Mesenchymal stem cell (in vitro differentiated cells and primary cell): Measurements from ENCODE around the gene SPEN.

Experiments used
- DNase-seq: peaks from one replicate; pipeline ENCODE4 v3.0.0-alpha.2; 2013
- H2AFZ ChIP-seq: one replicate; pipeline ENCODE4 v1.6.1; 2013; ENCODE audit warnings: low read depth, mild to moderate bottlenecking, control low read depth, inconsistent platforms, low read length, moderate library complexity
- H2AK5ac ChIP-seq: 2 replicates; pipeline ENCODE4 v1.6.1; 2013; ENCODE audit warnings: low read length, moderate library complexity, mild to moderate bottlenecking, inconsistent platforms; ENCODE audit not compliant: severe bottlenecking
- H2BK120ac ChIP-seq: one replicate; pipeline ENCODE4 v1.6.1; 2013; ENCODE audit warnings: low read depth, mild to moderate bottlenecking, inconsistent platforms, low read length, moderate library complexity
- H2BK12ac ChIP-seq, 2 experiments: one replicate each; pipeline ENCODE4 v1.6.1; 2013; ENCODE audit warnings: inconsistent platforms in 2 of 2, low read length in 2 of 2, mild to moderate bottlenecking in 2 of 2, moderate library complexity in 2 of 2, control low read depth in 1 of 2
- H2BK15ac ChIP-seq: one replicate; pipeline ENCODE4 v1.6.1; 2013; ENCODE audit warnings: mild to moderate bottlenecking, low read depth, inconsistent platforms; ENCODE audit not compliant: poor library complexity, severe bottlenecking
- H2BK5ac ChIP-seq: 2 replicates; pipeline ENCODE4 v1.6.1; 2013; ENCODE audit warnings: low read depth, mild to moderate bottlenecking, low read length, control low read depth, inconsistent platforms; ENCODE audit not compliant: poor library complexity, severe bottlenecking
- H3K14ac ChIP-seq, 2 experiments: one replicate each; pipeline ENCODE4 v1.6.1; 2013; ENCODE audit warnings: inconsistent platforms in 2 of 2, low read length in 2 of 2, control low read depth in 1 of 2, mild to moderate bottlenecking in 1 of 2, moderate library complexity in 1 of 2
- H3K18ac ChIP-seq, 2 experiments: one replicate each; pipeline ENCODE4 v1.6.1; 2013; ENCODE audit warnings: inconsistent platforms in 2 of 2, low read length in 2 of 2, control low read depth in 1 of 2, low read depth in 1 of 2, mild to moderate bottlenecking in 1 of 2
- H3K23ac ChIP-seq, 2 experiments: one replicate each; pipeline ENCODE4 v1.6.1; 2013; ENCODE audit warnings: inconsistent platforms in 2 of 2, low read length in 2 of 2, mild to moderate bottlenecking in 2 of 2, moderate library complexity in 2 of 2, control low read depth in 1 of 2
- H3K27ac ChIP-seq: 2 replicates; pipeline ENCODE4 v1.5.1; 2013; ENCODE audit warnings: mild to moderate bottlenecking, moderate library complexity, low read length, control low read depth, inconsistent platforms; ENCODE audit not compliant: poor library complexity, severe bottlenecking
- H3K27me3 ChIP-seq, 2 experiments: 2 replicates each; pipeline versions ENCODE4 v1.6.1 to v1.7.0; 2013; ENCODE audit warnings: low read length in 2 of 2, mild to moderate bottlenecking in 2 of 2, moderate library complexity in 2 of 2, control low read depth in 1 of 2, inconsistent platforms in 1 of 2; ENCODE audit not compliant: control insufficient read depth in 1 of 2, insufficient read depth in 1 of 2
- H3K36me3 ChIP-seq, 2 experiments: 2 replicates each; pipeline versions ENCODE4 v1.6.1 to v1.7.0; 2013; ENCODE audit warnings: low read length in 2 of 2, control low read depth in 1 of 2, inconsistent platforms in 1 of 2, low read depth in 1 of 2, mild to moderate bottlenecking in 1 of 2; ENCODE audit not compliant: insufficient read depth in 2 of 2, control insufficient read depth in 1 of 2
- H3K4ac ChIP-seq, 2 experiments: one replicate each; pipeline ENCODE4 v1.6.1; 2013; ENCODE audit warnings: inconsistent platforms in 2 of 2, low read length in 2 of 2, mild to moderate bottlenecking in 2 of 2, moderate library complexity in 2 of 2, control low read depth in 1 of 2, low read depth in 1 of 2
- H3K4me1 ChIP-seq: 2 replicates; pipeline ENCODE4 v1.6.1; 2013; ENCODE audit warnings: low read depth, low read length, control low read depth; ENCODE audit not compliant: control insufficient read depth, insufficient read depth
- H3K4me2 ChIP-seq: 2 replicates; pipeline ENCODE4 v1.6.1; 2013; ENCODE audit warnings: low read length, mild to moderate bottlenecking, inconsistent platforms; ENCODE audit not compliant: poor library complexity, severe bottlenecking
- H3K4me3 ChIP-seq, 2 experiments: 2 replicates each; pipeline versions ENCODE4 v1.5.1 to v1.7.0; 2013; ENCODE audit warnings: low read length in 2 of 2, mild to moderate bottlenecking in 2 of 2, control low read depth in 1 of 2, low read depth in 1 of 2; ENCODE audit not compliant: insufficient read depth in 1 of 2
- H3K79me1 ChIP-seq: replicated peaks from 2 replicates; pipeline ENCODE4 v1.6.1; 2013; ENCODE audit warnings: mild to moderate bottlenecking, control low read depth, low read length, inconsistent platforms; ENCODE audit not compliant: poor library complexity, severe bottlenecking
- H3K9ac ChIP-seq: 2 replicates; pipeline ENCODE4 v1.7.0; 2013; ENCODE audit warnings: mild to moderate bottlenecking, low read length, moderate library complexity
- H3K9me3 ChIP-seq: 2 replicates; pipeline ENCODE4 v1.7.0; 2013; ENCODE audit warnings: mild to moderate bottlenecking, low read length; ENCODE audit not compliant: control insufficient read depth
- H4K8ac ChIP-seq: one replicate; pipeline ENCODE4 v1.6.1; 2013; ENCODE audit warnings: inconsistent platforms, mild to moderate bottlenecking, low read length, moderate library complexity
- H4K91ac ChIP-seq: one replicate; pipeline ENCODE4 v1.6.1; 2013; ENCODE audit warnings: mild to moderate bottlenecking, low read length, inconsistent platforms
- WGBS: methylation state at CpG from one replicate; pipeline ENCODE4 v1.1.7; 2013; ENCODE audit warnings: mixed read lengths; 5-methylcytosine and 5-hydroxymethylcytosine counted together

The SPEN gene

DNA sequence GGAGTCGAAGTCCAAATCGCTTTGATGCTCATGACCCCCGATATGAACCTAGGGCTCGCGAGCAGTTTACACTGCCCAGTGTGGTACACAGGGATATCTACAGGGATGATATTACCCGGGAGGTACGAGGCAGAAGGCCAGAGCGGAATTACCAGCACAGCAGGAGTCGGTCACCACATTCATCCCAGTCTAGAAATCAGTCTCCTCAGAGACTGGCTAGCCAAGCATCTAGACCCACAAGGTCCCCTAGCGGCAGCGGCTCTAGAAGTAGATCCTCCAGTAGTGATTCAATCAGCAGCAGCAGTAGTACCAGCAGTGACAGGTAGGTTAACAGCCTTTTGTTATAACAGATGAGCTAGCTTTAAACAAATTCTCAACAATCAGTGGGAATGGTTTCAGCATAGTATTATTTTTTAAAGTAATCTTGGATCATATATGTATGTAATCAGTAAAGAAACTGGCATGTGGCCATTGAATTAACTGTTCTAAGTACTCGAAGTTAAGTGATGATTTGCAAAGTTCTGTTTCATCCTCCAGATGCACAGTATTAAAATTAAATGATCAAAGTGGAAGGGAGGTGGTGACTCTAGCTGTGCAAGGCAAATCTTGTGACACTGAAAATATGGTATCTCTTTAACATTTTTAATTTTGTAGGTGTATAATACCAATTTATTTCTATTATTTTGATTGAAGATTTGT, 29.0 kb downstream of the SPEN start:
- no peak overlapping the region for H3K4me2 ChIP-seq
- H2AK5ac ChIP-seq: no peak overlapping the region
- no peak overlapping the region for H2BK5ac ChIP-seq
- H2AFZ ChIP-seq: no peak overlapping the region
- H3K79me1 ChIP-seq: peaks cover 9% of the 10 kb centered on the region
- no peak overlapping the region for H3K4ac ChIP-seq
- H2BK15ac ChIP-seq: no peak overlapping the region
- 91% methylated on average over 11 of the region's 12 CpGs for WGBS
- H3K4me3 ChIP-seq: no peak overlapping the region
- no peak overlapping the region for H4K8ac ChIP-seq
- no peak overlapping the region for H3K18ac ChIP-seq
- no peak overlapping the region for H2BK12ac ChIP-seq
- no peak overlapping the region for H3K23ac ChIP-seq
- peaks cover 2% of the 10 kb centered on the region for H3K4me1 ChIP-seq
- H4K91ac ChIP-seq: no peak overlapping the region
- H2BK120ac ChIP-seq: no peak overlapping the region
- no peak overlapping the region for H3K14ac ChIP-seq
- DNase-seq: peak; percentile 55
- no peaks in the 10 kb centered on the region for H3K27me3 ChIP-seq
- H3K9me3 ChIP-seq: no peaks in the 10 kb centered on the region
- no peak overlapping the region for H3K9ac ChIP-seq
- H3K27ac ChIP-seq: no peak overlapping the region
- peaks cover 17 to 38% of the 10 kb centered on the region in 2 experiments for H3K36me3 ChIP-seq

DNA sequence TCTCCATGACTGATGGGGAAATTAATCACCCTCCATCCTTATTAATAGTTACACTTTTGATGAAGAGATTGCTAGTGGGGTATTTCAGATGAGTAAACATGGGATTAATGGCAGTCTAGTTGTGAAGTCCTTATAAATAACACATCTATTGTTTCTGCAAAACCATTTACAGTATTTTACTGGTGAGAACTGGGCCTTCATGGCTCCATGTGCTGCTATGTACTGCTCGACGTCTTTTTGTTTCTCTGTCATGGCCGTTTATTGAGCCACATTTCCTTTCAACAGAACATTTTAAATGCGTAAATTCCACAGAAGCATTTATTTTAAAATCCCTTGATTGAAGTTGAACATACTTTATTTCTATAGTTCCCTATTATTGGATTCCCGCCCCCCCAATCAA, 34.5 kb downstream of the SPEN start:
- Histone ChIP-seq H2BK5ac (no peak overlapping the region), H4K8ac (no peak overlapping the region), H2AFZ (no peak overlapping the region), H3K9me3 (no peaks in the 10 kb centered on the region), H3K79me1 (peaks cover 9% of the 10 kb centered on the region), H3K27ac (no peak overlapping the region), H2BK15ac (no peak overlapping the region), H3K4me2 (no peak overlapping the region), H3K4ac (no peak overlapping the region), H3K18ac (no peak overlapping the region), H3K14ac (no peak overlapping the region), H2BK120ac (no peak overlapping the region), H3K9ac (no peak overlapping the region), H3K4me1 (peaks cover 12% of the 10 kb centered on the region), H2BK12ac (no peak overlapping the region), H3K23ac (no peak overlapping the region), H3K36me3 (peaks cover 7 to 9% of the 10 kb centered on the region in 2 experiments), H3K27me3 (no peaks in the 10 kb centered on the region), H2AK5ac (no peak overlapping the region), H3K4me3 (no peak overlapping the region), H4K91ac (no peak overlapping the region)
- WGBS: 98% methylated on average over 4 of the region's 5 CpGs
- no peak for DNase-seq

DNA sequence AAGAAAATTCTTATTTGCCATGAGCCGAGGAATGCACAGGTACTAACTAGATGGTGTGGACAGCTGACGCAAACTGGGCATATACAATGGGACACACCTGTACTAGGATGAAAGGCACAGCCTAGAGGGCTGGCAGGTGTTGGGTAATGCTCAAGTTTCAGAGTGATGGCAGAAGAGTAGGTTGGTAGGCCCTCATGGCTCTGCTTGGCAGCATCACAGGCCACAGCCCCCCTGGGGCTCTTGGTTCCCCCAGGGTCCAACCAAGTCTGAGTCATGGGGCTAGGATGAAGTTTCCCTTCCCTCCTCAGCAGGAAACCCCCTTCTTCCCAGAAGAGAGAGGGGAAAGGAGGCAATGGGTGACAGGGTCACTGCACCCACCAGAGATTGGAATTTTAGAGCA, 35.2 kb downstream of the SPEN start:
- Histone ChIP-seq H3K4ac (no peak overlapping the region), H2BK15ac (no peak overlapping the region), H4K8ac (no peak overlapping the region), H4K91ac (no peak overlapping the region), H3K27me3 (no peaks in the 10 kb centered on the region), H3K79me1 (peaks cover 7% of the 10 kb centered on the region), H3K9me3 (no peaks in the 10 kb centered on the region), H2BK5ac (no peak overlapping the region), H3K9ac (no peak overlapping the region), H3K14ac (no peak overlapping the region), H3K23ac (no peak overlapping the region), H3K4me1 (peaks cover 11% of the 10 kb centered on the region), H3K27ac (no peak overlapping the region), H3K4me2 (no peak overlapping the region), H2BK12ac (no peak overlapping the region), H3K18ac (no peak overlapping the region), H3K4me3 (no peak overlapping the region), H2AFZ (no peak overlapping the region), H2BK120ac (no peak overlapping the region), H2AK5ac (no peak overlapping the region), H3K36me3 (peaks cover 3 to 7% of the 10 kb centered on the region in 2 experiments)
- 97% methylated on average over 2 of the region's 2 CpGs for whole genome bisulfite sequencing
- DNase-seq: no peak

DNA sequence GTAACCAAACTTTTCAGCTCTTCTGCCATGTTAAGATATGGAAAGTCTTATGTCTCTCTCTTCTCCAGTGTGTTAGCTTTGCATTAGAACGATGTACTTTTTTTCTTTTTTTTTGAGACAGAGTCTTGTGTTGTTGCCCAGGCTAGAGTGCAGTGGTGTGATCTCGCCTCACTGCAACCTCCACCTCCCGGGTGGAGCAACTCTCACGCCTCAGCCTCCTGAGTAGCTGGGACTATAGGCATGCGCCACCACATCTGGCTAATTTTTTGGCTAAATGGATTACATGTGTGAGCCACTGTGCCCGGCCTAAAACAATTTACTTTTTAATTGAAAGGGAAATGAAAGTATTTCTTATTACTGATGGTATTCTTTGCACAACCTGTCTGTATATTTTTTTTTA, 35.8 kb downstream of the SPEN start:
- H2AFZ ChIP-seq: no peak overlapping the region
- no peak overlapping the region for H2BK15ac ChIP-seq
- H2BK120ac ChIP-seq: no peak overlapping the region
- peak overlapping the region; percentile 72 for H4K8ac ChIP-seq
- no peak overlapping the region for H2BK5ac ChIP-seq
- no peak overlapping the region for H3K4me3 ChIP-seq
- H3K9ac ChIP-seq: no peak overlapping the region
- H3K27me3 ChIP-seq: no peaks in the 10 kb centered on the region
- peaks cover 11% of the 10 kb centered on the region for H3K4me1 ChIP-seq
- no peaks in the 10 kb centered on the region for H3K9me3 ChIP-seq
- no peak overlapping the region for H3K23ac ChIP-seq
- H3K14ac ChIP-seq: no peak overlapping the region
- no peak overlapping the region for H2BK12ac ChIP-seq
- 94% methylated on average over 5 of the region's 6 CpGs for WGBS
- H2AK5ac ChIP-seq: no peak overlapping the region
- no peak overlapping the region for H3K27ac ChIP-seq
- peaks cover 7% of the 10 kb centered on the region for H3K79me1 ChIP-seq
- no peak overlapping the region for H3K4ac ChIP-seq
- no peak overlapping the region for H3K4me2 ChIP-seq
- no peak for DNase-seq
- no peak overlapping the region for H4K91ac ChIP-seq
- no peak overlapping the region for H3K18ac ChIP-seq
- H3K36me3 ChIP-seq: peaks cover 3 to 7% of the 10 kb centered on the region in 2 experiments
